Measurements from ENCODE around the gene SGMS2.
"Not testable (repeated sequence)": the region's sequence is repeated elsewhere in the genome, so short reads cannot be mapped to it uniquely, and the experiment has no call there.

SGMS2 gene

GRCh38 chr4:107900067-107900466 lies 75.3 kb downstream of the SGMS2 start:
- Histone ChIP-seq H3K4me1 (ENCODE audit: control insufficient read depth, low read depth, low read length) (no peaks in the 10 kb centered on the region), H3K27ac (ENCODE audit: low read depth, low read length) (no peak overlapping the region), H3K79me2 (ENCODE audit: control insufficient read depth, insufficient read depth, low read length) (no peaks in the 10 kb centered on the region), H3K79me1 (ENCODE audit: low read length) (no peaks in the 10 kb centered on the region), H3K4me2 (ENCODE audit: low read length) (no peak overlapping the region), H2BK15ac (replicated peaks; ENCODE audit: low read depth) (no peak overlapping the region), H2AK5ac (ENCODE audit: low read length) (no peak overlapping the region), H4K8ac (ENCODE audit: low read depth, low read length) (no peak overlapping the region), H2BK120ac (ENCODE audit: low read depth, low read length) (no peak overlapping the region), H4K5ac (ENCODE audit: low read length) (no peak overlapping the region), H3K4me3 (ENCODE audit: low read length) (no peak overlapping the region), H3K9ac (ENCODE audit: low read length) (no peak overlapping the region), H3K56ac (ENCODE audit: low read length) (no peak overlapping the region), H2BK5ac (ENCODE audit: low read length) (no peak overlapping the region), H3K4ac (ENCODE audit: low read depth, low read length) (no peak overlapping the region), H3K18ac (ENCODE audit: low read length) (no peak overlapping the region), H3K23ac (ENCODE audit: low read length) (no peak overlapping the region), H3K36me3 (ENCODE audit: control insufficient read depth, insufficient read depth, low read length) (no peaks in the 10 kb centered on the region), H3K27me3 (ENCODE audit: insufficient read depth, low read length, poor library complexity) (no peaks in the 10 kb centered on the region)
- no CpG with 5 or more reads among the region's 4 CpGs for WGBS (ENCODE audit: extremely low coverage, insufficient coverage, low lambda C conversion rate)
- no peak for DNase-seq

DNA sequence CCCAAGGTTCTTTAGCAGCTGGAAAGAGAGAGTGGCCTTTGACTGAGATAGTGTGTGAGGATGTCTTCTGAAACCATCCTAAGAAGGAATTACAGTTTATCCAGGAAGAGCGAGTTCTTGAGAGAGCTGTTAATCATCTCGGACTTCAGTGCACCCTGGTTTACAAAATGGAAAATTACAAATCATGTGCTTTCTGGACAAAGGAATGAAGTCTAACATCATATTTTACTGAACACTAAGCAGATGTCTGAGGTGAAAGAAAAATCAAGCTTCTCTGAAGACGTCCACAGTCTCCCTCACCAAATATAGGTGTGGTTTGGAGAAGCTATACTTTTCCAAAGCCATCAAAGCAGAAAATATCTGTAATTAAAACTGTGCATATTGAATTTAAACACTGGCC lies 75.8 kb downstream of the SGMS2 start:
- Histone ChIP-seq H2BK15ac (replicated peaks; ENCODE audit: low read depth) (no peak overlapping the region), H3K4me3 (ENCODE audit: low read length) (no peak overlapping the region), H3K18ac (ENCODE audit: low read length) (no peak overlapping the region), H3K4ac (ENCODE audit: low read depth, low read length) (no peak overlapping the region), H2BK5ac (ENCODE audit: low read length) (no peak overlapping the region), H3K56ac (ENCODE audit: low read length) (no peak overlapping the region), H2AK5ac (ENCODE audit: low read length) (no peak overlapping the region), H3K4me1 (ENCODE audit: control insufficient read depth, low read depth, low read length) (no peaks in the 10 kb centered on the region), H3K23ac (ENCODE audit: low read length) (no peak overlapping the region), H3K4me2 (ENCODE audit: low read length) (no peak overlapping the region), H3K27ac (ENCODE audit: low read depth, low read length) (no peak overlapping the region), H3K9ac (ENCODE audit: low read length) (no peak overlapping the region), H4K5ac (ENCODE audit: low read length) (no peak overlapping the region), H3K36me3 (ENCODE audit: control insufficient read depth, insufficient read depth, low read length) (no peaks in the 10 kb centered on the region), H2BK120ac (ENCODE audit: low read depth, low read length) (no peak overlapping the region), H4K8ac (ENCODE audit: low read depth, low read length) (no peak overlapping the region), H3K27me3 (ENCODE audit: insufficient read depth, low read length, poor library complexity) (no peaks in the 10 kb centered on the region), H3K79me2 (ENCODE audit: control insufficient read depth, insufficient read depth, low read length) (no peaks in the 10 kb centered on the region), H3K79me1 (ENCODE audit: low read length) (no peaks in the 10 kb centered on the region)
- DNase-seq, result no peak
- no CpG with 5 or more reads among the region's 3 CpGs for WGBS (ENCODE audit: extremely low coverage, insufficient coverage, low lambda C conversion rate)

DNA sequence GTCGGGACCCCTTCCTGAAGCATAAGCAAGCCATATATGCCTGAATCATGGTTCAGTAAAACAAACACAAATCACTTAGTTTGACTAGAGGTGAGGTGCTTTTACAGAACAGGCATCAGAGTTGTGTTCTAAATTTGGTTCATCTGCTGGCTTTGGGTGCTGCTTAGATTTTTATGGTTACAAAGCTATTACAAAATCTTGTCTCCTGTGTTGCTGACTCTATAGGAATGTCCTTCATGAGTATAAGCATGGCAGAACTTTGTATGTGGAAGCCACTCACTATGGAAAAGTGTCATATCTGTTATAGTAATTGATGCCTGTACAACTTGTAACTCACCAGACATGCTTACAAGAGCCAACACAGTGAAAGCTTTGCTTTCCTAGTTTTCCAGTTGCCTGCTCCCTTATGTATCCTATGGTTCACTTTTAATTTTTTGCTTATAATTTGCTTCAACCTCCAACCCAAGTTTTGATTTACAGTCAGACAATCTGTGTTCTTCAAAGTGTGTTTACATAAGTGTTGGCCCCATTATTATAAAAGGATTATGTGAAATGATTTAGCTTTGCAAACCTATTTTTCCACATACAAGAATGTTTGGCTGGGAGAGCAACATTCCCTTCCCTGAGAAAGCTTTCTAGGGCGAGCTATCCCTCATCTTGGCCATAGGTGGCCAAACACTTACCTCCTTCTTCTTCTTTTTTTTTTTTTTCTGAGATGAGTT lies 76.6 kb downstream of the SGMS2 start:
- WGBS (ENCODE audit: extremely low coverage, insufficient coverage, low lambda C conversion rate), result no CpG with 5 or more reads among the region's 2 CpGs

DNA sequence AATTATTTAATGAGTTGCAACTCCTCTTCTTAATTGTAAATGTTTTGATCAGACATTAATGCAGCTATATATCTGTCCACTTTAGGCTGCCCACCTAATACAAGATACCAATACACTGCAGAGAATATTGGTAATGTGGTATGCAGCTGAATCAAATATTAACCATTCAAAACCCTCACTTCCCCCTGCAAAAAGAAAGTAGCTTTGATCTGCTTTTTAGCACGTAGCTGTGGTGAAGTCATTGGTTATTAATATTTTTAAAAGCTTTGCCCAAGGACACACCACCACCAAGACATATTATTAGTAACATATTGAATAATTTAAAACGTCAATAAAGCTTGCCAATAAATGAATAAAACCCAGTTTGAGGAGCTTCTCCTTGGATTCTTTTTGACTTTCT lies 78.0 kb downstream of the SGMS2 start:
- no peaks in the 10 kb centered on the region for H3K79me1 ChIP-seq (ENCODE audit: low read length)
- H2BK5ac ChIP-seq (ENCODE audit: low read length), result no peak overlapping the region
- no peak overlapping the region for H3K4ac ChIP-seq (ENCODE audit: low read depth, low read length)
- no peak overlapping the region for H3K4me3 ChIP-seq (ENCODE audit: low read length)
- H3K36me3 ChIP-seq (ENCODE audit: control insufficient read depth, insufficient read depth, low read length), result no peaks in the 10 kb centered on the region
- H3K23ac ChIP-seq (ENCODE audit: low read length), result no peak overlapping the region
- H3K27ac ChIP-seq (ENCODE audit: low read depth, low read length), result no peak overlapping the region
- H2BK120ac ChIP-seq (ENCODE audit: low read depth, low read length), result no peak overlapping the region
- H3K4me2 ChIP-seq (ENCODE audit: low read length), result no peak overlapping the region
- DNase-seq, result no peak
- H3K18ac ChIP-seq (ENCODE audit: low read length), result no peak overlapping the region
- no peak overlapping the region for H4K5ac ChIP-seq (ENCODE audit: low read length)
- no peak overlapping the region for H2BK15ac ChIP-seq (replicated peaks; ENCODE audit: low read depth)
- no peaks in the 10 kb centered on the region for H3K4me1 ChIP-seq (ENCODE audit: control insufficient read depth, low read depth, low read length)
- no peak overlapping the region for H3K56ac ChIP-seq (ENCODE audit: low read length)
- H4K8ac ChIP-seq (ENCODE audit: low read depth, low read length), result no peak overlapping the region
- WGBS (ENCODE audit: extremely low coverage, insufficient coverage, low lambda C conversion rate), result no CpG with 5 or more reads among the region's 2 CpGs
- H3K79me2 ChIP-seq (ENCODE audit: control insufficient read depth, insufficient read depth, low read length), result no peaks in the 10 kb centered on the region
- no peak overlapping the region for H3K9ac ChIP-seq (ENCODE audit: low read length)
- no peak overlapping the region for H2AK5ac ChIP-seq (ENCODE audit: low read length)
- H3K27me3 ChIP-seq (ENCODE audit: insufficient read depth, low read length, poor library complexity), result no peaks in the 10 kb centered on the region

More for the DNA sequence above, 76.6 kb downstream of the SGMS2 start:
- no peak overlapping the region for H4K5ac ChIP-seq (ENCODE audit: low read length)
- H4K8ac ChIP-seq (ENCODE audit: low read depth, low read length), result no peak overlapping the region
- no peaks in the 10 kb centered on the region for H3K36me3 ChIP-seq (ENCODE audit: control insufficient read depth, insufficient read depth, low read length)
- no peaks in the 10 kb centered on the region for H3K79me2 ChIP-seq (ENCODE audit: control insufficient read depth, insufficient read depth, low read length)
- DNase-seq, result no peak
- H2BK120ac ChIP-seq (ENCODE audit: low read depth, low read length), result no peak overlapping the region
- no peak overlapping the region for H3K27ac ChIP-seq (ENCODE audit: low read depth, low read length)
- H3K56ac ChIP-seq (ENCODE audit: low read length), result no peak overlapping the region
- no peak overlapping the region for H3K23ac ChIP-seq (ENCODE audit: low read length)
- no peak overlapping the region for H3K4me3 ChIP-seq (ENCODE audit: low read length)
- no peak overlapping the region for H3K9ac ChIP-seq (ENCODE audit: low read length)
- no peak overlapping the region for H2BK15ac ChIP-seq (replicated peaks; ENCODE audit: low read depth)
- H3K27me3 ChIP-seq (ENCODE audit: insufficient read depth, low read length, poor library complexity), result no peaks in the 10 kb centered on the region
- H3K4ac ChIP-seq (ENCODE audit: low read depth, low read length), result no peak overlapping the region
- H3K79me1 ChIP-seq (ENCODE audit: low read length), result no peaks in the 10 kb centered on the region
- H2AK5ac ChIP-seq (ENCODE audit: low read length), result no peak overlapping the region
- no peak overlapping the region for H2BK5ac ChIP-seq (ENCODE audit: low read length)
- no peaks in the 10 kb centered on the region for H3K4me1 ChIP-seq (ENCODE audit: control insufficient read depth, low read depth, low read length)
- H3K18ac ChIP-seq (ENCODE audit: low read length), result no peak overlapping the region
- no peak overlapping the region for H3K4me2 ChIP-seq (ENCODE audit: low read length)

GRCh38 chr4:107905082-107905481 lies 80.3 kb downstream of the SGMS2 start:
- H3K27me3 ChIP-seq (ENCODE audit: insufficient read depth, low read length, poor library complexity); H3K4me1 ChIP-seq (ENCODE audit: control insufficient read depth, low read depth, low read length); H3K4me3 ChIP-seq (ENCODE audit: low read length); H3K9ac ChIP-seq (ENCODE audit: low read length); H3K36me3 ChIP-seq (ENCODE audit: control insufficient read depth, insufficient read depth, low read length); H2BK15ac ChIP-seq (replicated peaks; ENCODE audit: low read depth); H3K56ac ChIP-seq (ENCODE audit: low read length); H3K18ac ChIP-seq (ENCODE audit: low read length); H4K8ac ChIP-seq (ENCODE audit: low read depth, low read length); H3K23ac ChIP-seq (ENCODE audit: low read length); DNase-seq; H3K79me2 ChIP-seq (ENCODE audit: control insufficient read depth, insufficient read depth, low read length); H3K4ac ChIP-seq (ENCODE audit: low read depth, low read length); H3K79me1 ChIP-seq (ENCODE audit: low read length); H2BK120ac ChIP-seq (ENCODE audit: low read depth, low read length); H3K27ac ChIP-seq (ENCODE audit: low read depth, low read length); H4K5ac ChIP-seq (ENCODE audit: low read length); H2BK5ac ChIP-seq (ENCODE audit: low read length); H3K4me2 ChIP-seq (ENCODE audit: low read length); H2AK5ac ChIP-seq (ENCODE audit: low read length): not testable (repeated sequence)
- WGBS (ENCODE audit: extremely low coverage, insufficient coverage, low lambda C conversion rate), result no CpG with 5 or more reads among the region's 3 CpGs
